Ramos (cell line): ENCODE results near the gene CD82.
"Not testable (repeated sequence)": the region's sequence is repeated elsewhere in the genome, so short reads cannot be mapped to it uniquely, and the experiment has no call there.

Source experiments
- in situ Hi-C: fragments of 300-500 bp; cut with MboI; formaldehyde crosslinking; loops from one replicate; pipeline ENCODE4 v1.14.3; 2022; ENCODE audit warnings: low sequenced_read_pairs; ENCODE audit not compliant: unreplicated experiment

CD82 gene

GRCh38 chr11:44532809-44533208 is 32.7 kb upstream of the CD82 start:
- in situ Hi-C loops, result loop anchor here (10.0 kb wide), 1 partner anchor 438 kb away; the partner anchor contains the start of gene EXT2

GRCh38 chr11:44533921-44534711 is 31.3 kb upstream of the CD82 start:
- in situ Hi-C loops, result loop anchor here (10.0 kb wide), 1 partner anchor 439 kb away; the partner anchor contains the start of gene EXT2

- in situ Hi-C loops, result loop anchor here (10.0 kb wide), 1 partner anchor 441 kb away; the partner anchor contains the start of gene EXT2
These were observed 30.1 kb upstream of the CD82 start for GRCh38 chr11:44535191-44535980.

DNA sequence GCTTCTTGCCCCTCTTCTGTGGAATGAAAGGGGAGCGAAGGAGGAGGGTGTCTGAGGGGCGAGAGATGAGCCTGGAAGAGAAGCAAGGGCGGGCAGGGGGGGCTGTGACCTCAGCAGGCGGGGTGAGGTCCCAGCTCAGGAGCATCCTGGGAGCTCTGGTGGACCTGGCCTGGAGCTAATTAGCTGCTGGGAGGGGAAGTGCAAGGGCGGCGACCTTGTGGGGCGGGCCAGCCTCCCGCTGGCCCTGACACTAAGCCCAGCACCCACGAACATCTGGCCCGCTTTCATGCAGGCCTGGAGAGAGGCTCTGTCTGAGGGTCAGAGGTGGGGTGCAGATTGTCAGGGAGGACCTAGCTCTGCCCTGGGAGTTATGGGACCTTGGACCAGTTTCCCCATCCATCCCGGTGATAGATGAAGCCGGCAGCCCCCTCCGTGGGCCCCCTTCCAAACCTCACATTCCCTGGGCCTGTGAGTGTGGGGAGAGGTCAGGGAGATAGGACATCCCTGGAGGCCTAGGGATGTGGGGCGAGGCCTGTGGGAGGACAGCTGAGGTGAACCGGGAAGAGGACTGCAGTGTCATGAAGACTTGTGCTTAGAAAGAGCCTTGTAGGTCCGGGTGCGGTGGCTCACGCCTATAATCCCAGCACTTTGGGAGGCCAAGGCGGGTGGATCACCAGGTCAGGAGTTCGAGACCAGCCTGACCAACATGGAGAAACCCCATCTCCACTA is 28.5 kb upstream of the CD82 start:
- in situ Hi-C loops, result loop anchor here (10.0 kb wide), 1 partner anchor 442 kb away; the partner anchor contains the start of gene EXT2

- in situ Hi-C loops, result loop anchor here (10.0 kb wide), 1 partner anchor 443 kb away; the partner anchor contains the start of gene EXT2
These were observed 27.8 kb upstream of the CD82 start for GRCh38 chr11:44537679-44538078.

DNA sequence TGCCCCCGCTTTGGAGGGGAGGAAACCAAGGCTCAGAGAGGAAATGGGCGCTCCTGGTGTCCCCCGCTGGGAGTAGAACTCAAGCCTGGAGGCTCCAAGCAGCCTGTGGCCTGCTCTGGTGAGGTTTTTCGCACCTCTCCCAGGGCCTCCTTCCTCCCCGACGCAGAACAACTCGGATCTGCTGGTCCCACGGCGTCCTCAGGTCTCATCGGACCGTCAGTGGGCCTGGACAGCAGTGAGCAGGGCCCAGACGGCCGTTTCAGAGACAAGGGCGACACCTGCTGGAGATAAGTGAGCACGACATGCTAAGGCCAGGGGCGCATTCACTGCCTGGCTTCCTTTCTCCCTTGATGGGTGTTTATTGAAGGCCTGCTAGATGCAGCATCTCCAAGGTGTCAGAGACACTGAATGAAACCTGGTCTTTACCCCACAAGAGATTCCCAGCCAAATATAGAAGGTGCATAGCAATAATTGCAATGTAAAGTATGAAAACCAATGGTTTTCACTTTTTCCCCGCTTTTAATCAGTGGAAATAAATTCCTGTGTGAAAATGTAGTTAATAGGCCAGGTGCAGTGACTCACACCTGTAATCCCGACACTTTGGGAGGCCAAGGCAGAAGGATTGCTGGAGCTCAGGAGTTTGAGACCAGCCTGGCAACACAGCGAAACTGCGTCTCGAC is 26.9 kb upstream of the CD82 start:
- in situ Hi-C loops, result loop anchor here (10.0 kb wide), 1 partner anchor 444 kb away; the partner anchor contains the start of gene EXT2

DNA sequence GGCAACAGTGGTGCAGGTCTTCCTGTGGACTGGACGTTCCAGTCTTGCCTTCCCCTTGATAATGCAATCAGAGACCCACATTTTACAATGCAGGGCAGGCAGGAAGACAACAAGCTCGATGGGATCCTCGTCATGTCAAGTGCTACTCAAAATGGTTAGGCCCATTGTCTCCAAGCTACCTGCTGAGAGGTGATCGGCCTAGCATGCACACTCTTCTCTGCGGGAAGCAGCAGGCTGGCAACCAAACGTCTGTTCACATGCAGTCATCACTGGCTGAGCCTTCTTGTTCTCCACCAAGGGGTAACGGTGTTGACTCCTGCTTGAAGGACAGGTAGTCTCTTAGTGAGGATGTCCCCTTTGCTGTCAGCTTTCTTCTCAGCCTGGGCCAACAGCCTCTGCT is 25.5 kb upstream of the CD82 start:
- in situ Hi-C loops, result loop anchor here (5.0 to 10.0 kb wide), 2 partner anchors 253 to 445 kb away; partner anchors contain the start of gene EXT2

DNA sequence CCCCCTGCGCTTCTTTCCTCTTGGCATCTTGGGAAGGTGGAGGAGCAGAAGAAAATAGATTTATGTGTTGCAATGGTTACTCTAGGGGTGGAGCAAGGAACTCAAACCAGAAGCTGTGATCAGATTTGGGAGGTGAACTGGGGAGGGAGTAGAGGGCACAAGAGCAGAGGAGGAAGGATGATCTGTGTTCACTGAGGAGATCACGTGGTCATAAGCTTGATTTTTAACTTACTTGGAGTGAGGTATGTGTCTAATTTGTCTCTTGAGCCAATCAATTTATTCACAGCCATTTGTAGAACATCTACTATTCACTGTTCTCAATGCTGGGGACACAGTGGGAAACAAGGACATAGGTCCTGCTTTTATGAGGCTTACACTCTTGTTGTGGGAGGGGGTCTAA is 24.8 kb upstream of the CD82 start:
- in situ Hi-C loops, result loop anchor here (5.0 kb wide), 1 partner anchor 253 kb away; no protein-coding TSS in a partner anchor

DNA sequence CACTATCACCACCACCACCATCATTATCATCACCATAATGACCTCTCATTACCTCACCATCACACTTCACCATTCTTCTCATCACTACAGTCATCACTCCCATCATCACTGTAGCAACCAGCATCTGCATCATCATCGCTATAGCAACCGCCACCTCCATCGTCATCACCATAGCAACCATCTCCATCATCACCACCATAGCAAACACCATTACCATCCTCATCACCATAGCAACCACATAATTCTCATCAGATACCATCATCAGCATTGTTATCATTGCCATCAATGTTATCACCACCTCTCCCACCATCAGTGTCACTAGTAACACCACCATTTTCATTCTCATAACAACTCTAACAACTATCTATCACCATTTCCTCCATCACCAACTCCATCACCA is 23.1 kb upstream of the CD82 start:
- in situ Hi-C loops, result loop anchor here (5.0 kb wide), 1 partner anchor 255 kb away; no protein-coding TSS in a partner anchor

- in situ Hi-C loops, result not testable (repeated sequence)
These were observed 18.5 kb upstream of the CD82 start for GRCh38 chr11:44546984-44547383.

DNA sequence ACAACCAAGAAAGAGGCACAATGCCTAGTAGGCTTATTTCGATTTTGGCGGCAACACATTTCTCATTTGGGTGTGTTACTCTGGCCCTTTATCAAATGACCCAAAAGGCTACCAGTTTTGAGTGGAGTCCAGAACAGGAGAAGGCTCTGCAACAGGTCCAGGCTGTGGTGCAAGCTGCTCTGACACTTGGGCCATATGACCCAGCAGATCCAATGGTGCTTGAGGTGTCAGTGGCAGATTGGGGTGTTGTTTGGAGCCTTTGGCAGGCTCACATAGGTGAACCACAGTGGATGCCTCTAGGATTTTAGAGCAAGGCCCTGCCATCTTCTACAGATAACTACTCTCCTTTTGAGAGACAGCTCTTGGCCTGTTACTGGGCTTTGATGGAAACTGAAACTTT is 17.9 kb upstream of the CD82 start:
- in situ Hi-C loops, result not testable (repeated sequence)

- in situ Hi-C loops, result no loop called here
These were observed 17.3 kb upstream of the CD82 start for GRCh38 chr11:44548032-44548695.

DNA sequence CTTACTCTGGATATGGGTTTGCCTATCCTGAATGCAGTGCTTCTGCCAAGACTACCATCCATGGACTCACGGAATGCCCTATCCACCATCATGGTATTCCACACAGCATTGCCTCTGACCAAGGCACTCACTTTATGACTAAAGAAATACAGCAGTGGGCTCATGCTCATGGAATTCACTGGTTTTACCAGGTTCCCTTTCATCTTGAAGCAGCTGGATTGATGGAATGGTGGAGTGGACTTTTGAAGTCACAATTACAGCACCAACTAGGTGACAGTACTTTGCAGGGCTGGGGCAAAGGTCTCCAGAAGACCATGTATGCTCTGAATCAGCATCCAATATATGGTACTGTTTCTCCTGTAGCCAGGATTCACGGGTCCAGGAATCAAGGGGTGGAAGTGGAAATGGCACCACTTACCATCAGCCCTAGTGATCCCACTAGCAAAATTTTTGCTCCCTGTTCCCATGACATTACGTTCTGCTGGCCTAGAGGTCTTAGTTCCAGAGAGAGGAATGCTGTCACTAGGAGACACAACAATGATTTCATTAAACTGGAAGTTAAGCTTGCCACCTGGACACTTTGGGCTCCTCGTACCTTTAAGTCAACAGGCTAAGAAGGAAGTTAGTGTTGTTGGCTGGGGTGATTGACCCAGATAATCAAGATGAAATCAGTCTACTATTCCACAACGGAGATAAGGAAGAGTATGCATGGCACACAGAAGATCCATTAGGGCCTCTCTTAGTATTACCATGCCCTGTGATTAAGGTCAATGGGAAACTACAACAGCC is 16.3 kb upstream of the CD82 start:
- in situ Hi-C loops, result not testable (repeated sequence)

- in situ Hi-C loops, result no loop called here
These were observed 15.3 kb upstream of the CD82 start for GRCh38 chr11:44550123-44550522.

- in situ Hi-C loops, result no loop called here
These were observed 13.9 kb upstream of the CD82 start for GRCh38 chr11:44551456-44552139.

- in situ Hi-C loops, result no loop called here
These were observed 10.2 kb upstream of the CD82 start for GRCh38 chr11:44555031-44555800.
